Lower lobe of right lung (tissue), 2 donors: Measurements from ENCODE around the gene ADCK1. TPM values are rescaled to one million over a fixed set of nuclear protein-coding genes. Genes with fewer than 3 reads are reported as not detected.
A peak's percentile ranks its signal among the peaks of the same experiment; 100 is the strongest.

Source experiments
- ATAC-seq, 2 donors: fragments of 200-7000 bp; cut with Tn5 transposase; one replicate each; pipeline ENCODE4 v1.9.1; 2020 to 2022; ENCODE audit warnings: mild to moderate bottlenecking in 2 of 2, moderate library complexity in 2 of 2
- DNase-seq: peaks from one replicate; pipeline ENCODE4 v3.0.0-alpha.2; 2020
- H3K27ac ChIP-seq: fragments of 200-600 bp; one replicate; pipeline ENCODE4 v1.8.0; 2022
- H3K27me3 ChIP-seq: fragments of 200-600 bp; one replicate; pipeline ENCODE4 v1.8.0; 2022; ENCODE audit warnings: low read depth
- H3K36me3 ChIP-seq: fragments of 200-600 bp; one replicate; pipeline ENCODE4 v1.8.0; 2022; ENCODE audit warnings: mild to moderate bottlenecking
- H3K4me1 ChIP-seq: fragments of 200-600 bp; one replicate; pipeline ENCODE4 v1.8.0; 2022
- H3K4me3 ChIP-seq: fragments of 200-600 bp; one replicate; pipeline ENCODE4 v1.8.0; 2022; ENCODE audit warnings: mild to moderate bottlenecking
- H3K9me3 ChIP-seq: fragments of 200-600 bp; one replicate; pipeline ENCODE4 v1.8.0; 2022
- intact Hi-C: fragments of 100-400 bp; cut with DNase I; formaldehyde crosslinking; loops from one replicate; pipeline ENCODE4 v1.11.0; 2022
- total RNA-seq: library from RNA; stranded (reverse); fragmentation: NEBNext Ultra II Directional; extraction: Animal tissue kit (Norgen Biotek cat#: 25700); gene quantifications from one replicate; pipeline ENCODE4 v1.2.1, GENCODE V29; 2021
- TF ChIP-seq, protein P1 (sequence below): fragments of 200-600 bp; IDR thresholded peaks from one replicate; pipeline ENCODE4 v1.8.0; 2022; ENCODE audit warnings: antibody characterized with exemption, mild to moderate bottlenecking
- donor health status: DM: no; HTN: yes; CAD: no; lungs with severe emphysema.

The ADCK1 gene
- total RNA-seq, 1 donor from 2014 or later, result 7.4 TPM

GRCh38 chr14:77822307-77822706 lies 22.4 kb downstream of the ADCK1 start:
- Histone ChIP-seq H3K4me3 (no peak overlapping the region), H3K9me3 (no peaks in the 10 kb centered on the region), H3K27ac (no peak overlapping the region), H3K36me3 (peaks cover 21% of the 10 kb centered on the region), H3K4me1 (no peaks in the 10 kb centered on the region), H3K27me3 (no peaks in the 10 kb centered on the region)
- DNase-seq, result no peak
- ATAC-seq, result no peak
- intact Hi-C loops, result no loop called here
- TF ChIP-seq, protein P1, sequence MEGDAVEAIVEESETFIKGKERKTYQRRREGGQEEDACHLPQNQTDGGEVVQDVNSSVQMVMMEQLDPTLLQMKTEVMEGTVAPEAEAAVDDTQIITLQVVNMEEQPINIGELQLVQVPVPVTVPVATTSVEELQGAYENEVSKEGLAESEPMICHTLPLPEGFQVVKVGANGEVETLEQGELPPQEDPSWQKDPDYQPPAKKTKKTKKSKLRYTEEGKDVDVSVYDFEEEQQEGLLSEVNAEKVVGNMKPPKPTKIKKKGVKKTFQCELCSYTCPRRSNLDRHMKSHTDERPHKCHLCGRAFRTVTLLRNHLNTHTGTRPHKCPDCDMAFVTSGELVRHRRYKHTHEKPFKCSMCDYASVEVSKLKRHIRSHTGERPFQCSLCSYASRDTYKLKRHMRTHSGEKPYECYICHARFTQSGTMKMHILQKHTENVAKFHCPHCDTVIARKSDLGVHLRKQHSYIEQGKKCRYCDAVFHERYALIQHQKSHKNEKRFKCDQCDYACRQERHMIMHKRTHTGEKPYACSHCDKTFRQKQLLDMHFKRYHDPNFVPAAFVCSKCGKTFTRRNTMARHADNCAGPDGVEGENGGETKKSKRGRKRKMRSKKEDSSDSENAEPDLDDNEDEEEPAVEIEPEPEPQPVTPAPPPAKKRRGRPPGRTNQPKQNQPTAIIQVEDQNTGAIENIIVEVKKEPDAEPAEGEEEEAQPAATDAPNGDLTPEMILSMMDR, result no peak

- intact Hi-C loops, result no loop called here
- peaks cover 21% of the 10 kb centered on the region for H3K36me3 ChIP-seq
These were observed 22.8 kb downstream of the ADCK1 start for GRCh38 chr14:77822741-77823140.

DNA sequence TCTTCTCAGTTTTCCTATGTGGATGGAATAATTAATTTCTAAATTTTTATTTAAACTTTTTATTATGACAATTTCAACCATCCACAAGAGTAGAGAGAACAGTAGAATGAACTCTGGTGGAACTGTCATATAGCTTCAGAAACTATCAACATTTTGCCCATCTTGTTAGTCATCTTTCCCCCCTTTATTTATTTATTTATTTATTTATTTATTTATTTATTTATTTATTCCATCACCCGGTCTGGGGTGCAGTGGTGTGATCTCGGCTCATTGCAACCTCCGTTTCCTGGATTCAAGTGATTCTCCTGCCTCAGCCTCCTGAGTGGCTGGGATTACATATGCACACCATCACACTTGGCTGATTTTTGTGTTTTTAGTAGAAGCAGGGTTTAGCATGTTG lies 23.5 kb downstream of the ADCK1 start:
- peaks cover 21% of the 10 kb centered on the region for H3K36me3 ChIP-seq

More at GRCh38 chr14:77822741-77823140, 22.8 kb downstream of the ADCK1 start:
- Histone ChIP-seq H3K4me3 (no peak overlapping the region), H3K9me3 (no peaks in the 10 kb centered on the region), H3K27ac (no peak overlapping the region), H3K27me3 (no peaks in the 10 kb centered on the region), H3K4me1 (no peaks in the 10 kb centered on the region)
- TF ChIP-seq, protein P1, result no peak
- no peak for ATAC-seq
- no peak for DNase-seq

DNA sequence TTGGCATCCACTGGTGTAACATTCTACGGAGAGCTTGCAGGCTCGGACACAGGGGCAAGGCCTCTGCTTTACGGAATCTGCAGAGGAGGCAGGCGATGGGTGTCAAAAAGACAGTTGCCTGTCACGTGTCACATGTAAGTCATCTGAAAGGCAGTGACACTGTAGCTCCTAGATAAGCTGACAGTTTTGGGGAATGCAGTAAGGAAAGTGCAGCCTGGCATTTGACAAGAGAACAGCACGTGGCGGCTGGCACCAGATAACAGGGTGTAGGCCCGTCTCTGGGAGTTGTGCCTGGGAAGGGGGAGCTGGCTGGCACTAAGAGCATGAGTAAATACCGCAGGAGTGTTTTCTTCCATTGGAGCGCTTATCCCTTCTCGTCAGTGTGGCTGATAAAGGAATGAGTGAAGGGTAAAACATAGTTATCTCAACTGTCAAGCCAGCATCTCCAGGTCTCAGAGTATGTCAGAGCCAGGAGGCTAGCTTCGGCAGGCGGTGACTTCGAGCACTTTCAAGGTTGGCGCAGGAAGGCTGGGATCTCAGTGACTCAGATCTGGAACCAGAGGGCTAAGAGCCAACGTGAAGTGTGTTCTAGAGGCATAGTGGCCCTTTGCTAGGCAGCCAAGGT lies 26.1 kb downstream of the ADCK1 start:
- no peaks in the 10 kb centered on the region for H3K9me3 ChIP-seq
- intact Hi-C loops, result no loop called here
- no peak overlapping the region for H3K27ac ChIP-seq
- peak; percentile 76 to 85 for ATAC-seq
- H3K4me1 ChIP-seq, result no peaks in the 10 kb centered on the region
- TF ChIP-seq, protein P1, result no peak
- H3K4me3 ChIP-seq, result no peak overlapping the region
- DNase-seq, result peak; percentile 44
- H3K27me3 ChIP-seq, result no peaks in the 10 kb centered on the region
- H3K36me3 ChIP-seq, result peaks cover 18% of the 10 kb centered on the region

More for the DNA sequence above, 23.5 kb downstream of the ADCK1 start:
- Histone ChIP-seq H3K9me3 (no peaks in the 10 kb centered on the region), H3K4me1 (no peaks in the 10 kb centered on the region), H3K27ac (no peak overlapping the region), H3K4me3 (no peak overlapping the region), H3K27me3 (no peaks in the 10 kb centered on the region)
- ATAC-seq, result no peak
- intact Hi-C loops, result no loop called here
- TF ChIP-seq, protein P1, result no peak
- no peak for DNase-seq

- TF ChIP-seq, protein P1, result no peak
- H3K27me3 ChIP-seq, result no peaks in the 10 kb centered on the region
- ATAC-seq, result no peak
These were observed 30.8 kb downstream of the ADCK1 start for GRCh38 chr14:77830692-77831091.

More at GRCh38 chr14:77830692-77831091, 30.8 kb downstream of the ADCK1 start:
- H3K36me3 ChIP-seq, result peaks cover 25% of the 10 kb centered on the region
- no peak for DNase-seq
- no peaks in the 10 kb centered on the region for H3K4me1 ChIP-seq
- intact Hi-C loops, result no loop called here
- no peaks in the 10 kb centered on the region for H3K9me3 ChIP-seq
- no peak overlapping the region for H3K4me3 ChIP-seq
- H3K27ac ChIP-seq, result no peak overlapping the region
